HEK293 (cell line): ENCODE measurements around the gene TMEM131L.

Experiments
- CTCF ChIA-PET: fragments of 350-600 bp; formaldehyde crosslinking; extraction: SDS; loops from one replicate; lab custom pipeline; 2021; ENCODE audit warnings: antibody characterized with exemption; lab: Yijun Ruan, JAX
- POLR2A ChIA-PET: fragments of 300-600 bp; formaldehyde crosslinking; extraction: SDS; loops from one replicate; lab custom pipeline; 2020; ENCODE audit warnings: antibody characterized with exemption, inconsistent platforms; lab: Yijun Ruan, JAX
- H3K27ac ChIP-seq: fragments of 200-500 bp; sonication (Bioruptor generic); 2 replicates; pipeline ENCODE4 v1.5.1; 2014; ENCODE audit warnings: low read depth, low read length, control low read depth, inconsistent platforms; ENCODE audit errors: extremely low read depth
- H3K36me3 ChIP-seq, 2 experiments: fragments of 200-500 bp in 1 of 2; sonication (Bioruptor generic) in 1 of 2; 1 replicate in 1 of 2; 2 replicates in 1 of 2; pipeline ENCODE4 v1.5.1; 2014 to 2017; ENCODE audit warnings: inconsistent platforms in 2 of 2, low read length in 2 of 2; ENCODE audit not compliant: control insufficient read depth in 2 of 2, insufficient read depth in 1 of 2
- H3K4me1 ChIP-seq: fragments of 200-500 bp; sonication (Bioruptor generic); 2 replicates; pipeline ENCODE4 v1.5.1; 2014; ENCODE audit warnings: mild to moderate bottlenecking, low read length, inconsistent platforms; ENCODE audit not compliant: control insufficient read depth, insufficient read depth
- H3K4me3 ChIP-seq: 2 replicates; pipeline ENCODE4 v1.5.1; 2011; ENCODE audit warnings: low read depth, mild to moderate bottlenecking, control low read depth, low read length, moderate library complexity
- H3K9me3 ChIP-seq: fragments of 200-500 bp; sonication (Bioruptor generic); 2 replicates; pipeline ENCODE4 v1.5.1; 2014; ENCODE audit warnings: low read depth, low read length, inconsistent platforms; ENCODE audit not compliant: control insufficient read depth, insufficient read depth
- GLI4 ChIP-seq: fragments of 450-650 bp; formaldehyde crosslinking; IDR thresholded peaks from 2 replicates; pipeline ENCODE4 v1.5.1; 2016; ENCODE audit warnings: missing biosample characterization, missing genetic modification characterization
- KLF10 ChIP-seq: fragments of 450-650 bp; IDR thresholded peaks from 2 replicates; pipeline ENCODE4 v1.5.1; 2018; ENCODE audit warnings: missing biosample characterization, mild to moderate bottlenecking, missing genetic modification characterization
- OSR2 ChIP-seq: fragments of 450-650 bp; formaldehyde crosslinking; IDR thresholded peaks from 2 replicates; pipeline ENCODE4 v1.5.1; 2016; ENCODE audit warnings: missing biosample characterization, missing genetic modification characterization
- TCF7L2 ChIP-seq: IDR thresholded peaks from 2 replicates; pipeline ENCODE4 v1.6.1; 2011; ENCODE audit warnings: low read depth, mild to moderate bottlenecking, inconsistent platforms, low read length, moderate library complexity, borderline replicate concordance
- TSHZ1 ChIP-seq: fragments of 450-650 bp; formaldehyde crosslinking; IDR thresholded peaks from 2 replicates; pipeline ENCODE4 v1.5.1; 2016; ENCODE audit warnings: missing biosample characterization, missing genetic modification characterization, borderline replicate concordance
- ZBTB10 ChIP-seq: fragments of 450-650 bp; formaldehyde crosslinking; IDR thresholded peaks from 2 replicates; pipeline ENCODE4 v1.5.1; 2016; ENCODE audit warnings: missing biosample characterization, missing genetic modification characterization
- ZNF169 ChIP-seq: fragments of 450-650 bp; formaldehyde crosslinking; IDR thresholded peaks from 2 replicates; pipeline ENCODE4 v1.5.1; 2016; ENCODE audit warnings: missing biosample characterization, missing genetic modification characterization
- ZNF335 ChIP-seq: fragments of 450-650 bp; formaldehyde crosslinking; conservative IDR thresholded peaks from 2 replicates; pipeline ENCODE4 v1.5.1; 2016; ENCODE audit warnings: missing biosample characterization, missing genetic modification characterization
- ZNF488 ChIP-seq: fragments of 450-650 bp; formaldehyde crosslinking; IDR thresholded peaks from 2 replicates; pipeline ENCODE4 v1.5.1; 2016; ENCODE audit warnings: missing biosample characterization, missing genetic modification characterization
- ZNF513 ChIP-seq: fragments of 450-650 bp; IDR thresholded peaks from 2 replicates; pipeline ENCODE4 v1.5.1; 2018; ENCODE audit warnings: missing biosample characterization, missing genetic modification characterization
- ZNF561 ChIP-seq: fragments of 450-650 bp; IDR thresholded peaks from 2 replicates; pipeline ENCODE4 v1.5.1; 2018; ENCODE audit warnings: missing biosample characterization, missing genetic modification characterization, borderline replicate concordance
- ZNF654 ChIP-seq: fragments of 450-650 bp; formaldehyde crosslinking; IDR thresholded peaks from 2 replicates; pipeline ENCODE4 v1.5.1; 2016; ENCODE audit warnings: low read depth, missing biosample characterization, missing genetic modification characterization
- ZNF664 ChIP-seq: fragments of 450-650 bp; formaldehyde crosslinking; IDR thresholded peaks from 2 replicates; pipeline ENCODE4 v1.5.1; 2016; ENCODE audit warnings: missing biosample characterization, missing genetic modification characterization
- ZSCAN30 ChIP-seq: fragments of 450-650 bp; IDR thresholded peaks from 2 replicates; pipeline ENCODE4 v1.5.1; 2018; ENCODE audit warnings: missing biosample characterization, mild to moderate bottlenecking, missing genetic modification characterization, moderate library complexity
- TF ChIP-seq, protein P1 (sequence below): fragments of 450-650 bp; formaldehyde crosslinking; IDR thresholded peaks from 2 replicates; pipeline ENCODE4 v1.5.1; 2016; ENCODE audit warnings: missing biosample characterization, missing genetic modification characterization
- TF ChIP-seq, protein P2 (sequence below): fragments of 450-650 bp; formaldehyde crosslinking; IDR thresholded peaks from 2 replicates; pipeline ENCODE4 v1.5.1; 2016; ENCODE audit warnings: missing biosample characterization, missing genetic modification characterization
- TF ChIP-seq, protein P3 (sequence below): fragments of 450-650 bp; formaldehyde crosslinking; IDR thresholded peaks from 2 replicates; pipeline ENCODE4 v1.5.1; 2016; ENCODE audit warnings: missing biosample characterization, missing genetic modification characterization

TMEM131L gene

DNA sequence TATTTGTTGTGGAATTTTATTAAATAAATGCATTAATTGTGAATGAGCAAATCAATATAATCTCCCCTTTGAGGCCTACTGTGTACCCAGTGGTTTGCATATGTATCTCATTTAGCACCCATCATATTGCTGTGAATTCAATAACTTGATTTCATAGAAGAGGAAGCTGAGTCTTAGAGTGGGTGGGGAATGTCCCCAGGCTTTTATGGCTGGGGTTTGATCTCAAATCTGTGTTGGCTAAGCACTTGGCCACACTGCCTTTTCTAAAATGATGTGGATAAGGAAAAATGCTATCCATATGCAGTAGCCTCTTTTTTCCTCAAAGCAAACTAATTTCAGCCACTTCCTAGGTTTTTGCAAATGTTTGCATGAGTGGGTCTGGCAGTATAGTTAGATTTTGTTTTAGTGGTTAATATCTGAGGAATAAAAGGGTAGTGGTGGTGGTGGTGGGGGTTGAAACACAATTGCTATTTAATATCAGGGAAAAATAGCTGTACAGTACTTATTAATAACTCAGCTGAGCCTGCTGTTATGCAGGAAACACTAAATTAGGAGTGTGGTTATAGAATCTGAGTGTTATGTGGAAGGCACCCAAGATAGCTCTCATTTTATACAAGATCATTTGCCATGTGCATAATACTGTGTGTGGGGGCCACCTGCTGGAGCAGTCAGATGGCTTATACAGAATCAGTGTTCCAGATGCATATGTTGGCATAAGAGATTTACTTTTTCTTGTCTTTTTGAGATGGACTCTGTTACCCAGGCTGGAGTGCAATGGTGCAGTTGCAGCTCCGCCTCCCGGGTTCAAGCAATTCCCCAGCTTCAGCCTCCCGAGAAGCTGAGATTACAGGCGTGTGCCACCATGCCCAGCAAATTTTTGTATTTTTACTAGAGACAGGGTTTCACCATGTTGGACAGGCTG is 108.0 kb downstream of the TMEM131L start:
- Histone ChIP-seq H3K36me3 (no peaks in the 10 kb centered on the region), H3K4me3 (no peak overlapping the region), H3K9me3 (no peaks in the 10 kb centered on the region), H3K4me1 (0 out of 2 replicates have a peak, but pooled peaks cover 5% of the 10 kb centered on the region), H3K27ac (no peak overlapping the region)
- TF ChIP-seq ZBTB10 (tag by site-specific recombination) (no peak), OSR2 (tag by site-specific recombination) (no peak), TSHZ1 (tag by site-specific recombination) (no peak), KLF10 (tag by site-specific recombination) (no peak), ZSCAN30 (no peak), ZNF654 (peak; percentile 81), ZNF664 (tag by site-specific recombination) (0 out of 2 replicates have a peak, but pooled peaks have one; percentile 19)
- TF ChIP-seq, protein P1, sequence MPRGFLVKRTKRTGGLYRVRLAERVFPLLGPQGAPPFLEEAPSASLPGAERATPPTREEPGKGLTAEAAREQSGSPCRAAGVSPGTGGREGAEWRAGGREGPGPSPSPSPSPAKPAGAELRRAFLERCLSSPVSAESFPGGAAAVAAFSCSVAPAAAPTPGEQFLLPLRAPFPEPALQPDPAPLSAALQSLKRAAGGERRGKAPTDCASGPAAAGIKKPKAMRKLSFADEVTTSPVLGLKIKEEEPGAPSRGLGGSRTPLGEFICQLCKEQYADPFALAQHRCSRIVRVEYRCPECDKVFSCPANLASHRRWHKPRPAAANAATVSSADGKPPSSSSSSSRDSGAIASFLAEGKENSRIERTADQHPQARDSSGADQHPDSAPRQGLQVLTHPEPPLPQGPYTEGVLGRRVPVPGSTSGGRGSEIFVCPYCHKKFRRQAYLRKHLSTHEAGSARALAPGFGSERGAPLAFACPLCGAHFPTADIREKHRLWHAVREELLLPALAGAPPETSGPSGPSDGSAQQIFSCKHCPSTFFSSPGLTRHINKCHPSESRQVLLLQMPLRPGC (tag by site-specific recombination): no peak
- TF ChIP-seq, protein P2, sequence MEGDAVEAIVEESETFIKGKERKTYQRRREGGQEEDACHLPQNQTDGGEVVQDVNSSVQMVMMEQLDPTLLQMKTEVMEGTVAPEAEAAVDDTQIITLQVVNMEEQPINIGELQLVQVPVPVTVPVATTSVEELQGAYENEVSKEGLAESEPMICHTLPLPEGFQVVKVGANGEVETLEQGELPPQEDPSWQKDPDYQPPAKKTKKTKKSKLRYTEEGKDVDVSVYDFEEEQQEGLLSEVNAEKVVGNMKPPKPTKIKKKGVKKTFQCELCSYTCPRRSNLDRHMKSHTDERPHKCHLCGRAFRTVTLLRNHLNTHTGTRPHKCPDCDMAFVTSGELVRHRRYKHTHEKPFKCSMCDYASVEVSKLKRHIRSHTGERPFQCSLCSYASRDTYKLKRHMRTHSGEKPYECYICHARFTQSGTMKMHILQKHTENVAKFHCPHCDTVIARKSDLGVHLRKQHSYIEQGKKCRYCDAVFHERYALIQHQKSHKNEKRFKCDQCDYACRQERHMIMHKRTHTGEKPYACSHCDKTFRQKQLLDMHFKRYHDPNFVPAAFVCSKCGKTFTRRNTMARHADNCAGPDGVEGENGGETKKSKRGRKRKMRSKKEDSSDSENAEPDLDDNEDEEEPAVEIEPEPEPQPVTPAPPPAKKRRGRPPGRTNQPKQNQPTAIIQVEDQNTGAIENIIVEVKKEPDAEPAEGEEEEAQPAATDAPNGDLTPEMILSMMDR (tag by site-specific recombination): peak; percentile 57; the same call in 1 of the 2 replicates
- ChIA-PET CTCF (interaction anchor here (0.5 to 1.9 kb wide), 30 partner anchors 22 to 781 kb away, joined by 3 to 11 read pairs (median 4); partner anchors contain the start of gene TMEM131L), POLR2A (interaction anchor here (1.0 to 1.1 kb wide), 2 partner anchors 108 to 228 kb away, joined by 3 to 5 read pairs; partner anchors contain the start of gene TMEM131L)

DNA sequence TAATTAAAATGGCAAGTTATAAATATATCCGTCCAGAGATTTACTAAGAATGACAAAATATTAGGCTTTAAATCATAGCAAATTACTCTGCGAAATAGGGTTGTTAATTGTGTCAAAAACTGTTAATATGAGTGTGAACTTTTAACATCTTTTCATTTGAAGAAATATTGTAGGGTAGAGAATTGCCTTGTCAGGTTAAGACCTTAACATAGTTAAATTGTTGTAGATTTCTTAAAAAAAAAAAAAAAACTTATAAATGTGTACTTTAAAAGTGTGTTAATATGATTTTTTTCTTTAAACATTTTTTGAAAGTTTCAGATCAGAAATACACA is 110.2 kb downstream of the TMEM131L start:
- CTCF ChIA-PET: interaction anchor here (0.6 to 1.5 kb wide), 8 partner anchors 9 to 724 kb away, joined by 3 to 6 read pairs (median 4); no protein-coding TSS in a partner anchor
- 0 out of 2 replicates have a peak, but pooled peaks cover 5% of the 10 kb centered on the region for H3K4me1 ChIP-seq
- TF ChIP-seq, protein P3, sequence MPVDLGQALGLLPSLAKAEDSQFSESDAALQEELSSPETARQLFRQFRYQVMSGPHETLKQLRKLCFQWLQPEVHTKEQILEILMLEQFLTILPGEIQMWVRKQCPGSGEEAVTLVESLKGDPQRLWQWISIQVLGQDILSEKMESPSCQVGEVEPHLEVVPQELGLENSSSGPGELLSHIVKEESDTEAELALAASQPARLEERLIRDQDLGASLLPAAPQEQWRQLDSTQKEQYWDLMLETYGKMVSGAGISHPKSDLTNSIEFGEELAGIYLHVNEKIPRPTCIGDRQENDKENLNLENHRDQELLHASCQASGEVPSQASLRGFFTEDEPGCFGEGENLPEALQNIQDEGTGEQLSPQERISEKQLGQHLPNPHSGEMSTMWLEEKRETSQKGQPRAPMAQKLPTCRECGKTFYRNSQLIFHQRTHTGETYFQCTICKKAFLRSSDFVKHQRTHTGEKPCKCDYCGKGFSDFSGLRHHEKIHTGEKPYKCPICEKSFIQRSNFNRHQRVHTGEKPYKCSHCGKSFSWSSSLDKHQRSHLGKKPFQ (tag by site-specific recombination): no peak
- TF ChIP-seq ZNF335 (tag by site-specific recombination): no peak
- TF ChIP-seq ZNF561 (tag by site-specific recombination): no peak
- no peak for TF ChIP-seq ZNF169
- no peak for TF ChIP-seq GLI4
- TF ChIP-seq ZNF488: no peak
- no peak for TF ChIP-seq ZNF513 (tag by site-specific recombination)
- TF ChIP-seq TCF7L2: no peak

More for the DNA sequence above, 110.2 kb downstream of the TMEM131L start:
- H3K9me3 ChIP-seq: no peaks in the 10 kb centered on the region
- POLR2A ChIA-PET: no interaction called here
- no peaks in the 10 kb centered on the region for H3K36me3 ChIP-seq
- H3K27ac ChIP-seq: no peak overlapping the region
- no peak overlapping the region for H3K4me3 ChIP-seq
